IMR-90 (cell line): ENCODE data around the gene CYGB. TPM values are rescaled to one million over a fixed set of nuclear protein-coding genes. Genes with fewer than 3 reads are reported as not detected.

Experiments
- ATAC-seq: fragments of 200-7000 bp; cut with Tn5 transposase; 2 replicates; pipeline ENCODE4 v1.9.1; 2020; ENCODE audit warnings: low read depth, mild to moderate bottlenecking, moderate library complexity
- BruUV-seq: library from RNA; stranded (reverse); fragments of 400-500 nt; replicated peaks from 2 replicates; lab custom pipeline; 2021; lab: Mats Ljungman, UMichigan
- CTCF ChIA-PET: fragments of 300-600 bp; formaldehyde crosslinking; extraction: SDS; loops from one replicate; lab custom pipeline; 2021; ENCODE audit warnings: antibody characterized with exemption; lab: Yijun Ruan, JAX
- POLR2A ChIA-PET: fragments of 300-600 bp; sonication (Branson Sonifier 250); formaldehyde crosslinking; loops from one replicate; lab custom pipeline; 2022; ENCODE audit warnings: antibody characterized with exemption; ENCODE audit not compliant: unreplicated experiment; lab: Charles Lee
- DNase-seq: peaks from one replicate; pipeline ENCODE4 v3.0.0; 2013
- H2AFZ ChIP-seq: replicated peaks from 2 replicates; pipeline ENCODE3; 2013; ENCODE audit warnings: low read length, mild to moderate bottlenecking; ENCODE audit not compliant: poor library complexity
- H2AK5ac ChIP-seq: 2 replicates; pipeline ENCODE4 v1.6.1; 2013; ENCODE audit warnings: low read depth, low read length, inconsistent platforms
- H2AK9ac ChIP-seq: replicated peaks from 2 replicates; pipeline ENCODE3; 2013; ENCODE audit warnings: mild to moderate bottlenecking, low read depth, low read length, moderate library complexity; ENCODE audit not compliant: poor library complexity
- H2BK120ac ChIP-seq: 2 replicates; pipeline ENCODE4 v1.6.1; 2013; ENCODE audit warnings: low read depth, low read length, inconsistent platforms
- H2BK15ac ChIP-seq: 3 replicates; pipeline ENCODE4 v1.6.1; 2013; ENCODE audit warnings: low read depth, low read length, inconsistent platforms
- H2BK20ac ChIP-seq: 2 replicates; pipeline ENCODE4 v1.6.1; 2013; ENCODE audit warnings: low read depth, mild to moderate bottlenecking, inconsistent platforms, low read length, moderate library complexity
- H2BK5ac ChIP-seq: 2 replicates; pipeline ENCODE4 v1.6.1; 2013; ENCODE audit warnings: mild to moderate bottlenecking, low read depth, low read length, inconsistent platforms; ENCODE audit not compliant: poor library complexity, severe bottlenecking
- H3K14ac ChIP-seq: replicated peaks from 2 replicates; pipeline ENCODE4 v1.6.1; 2013; ENCODE audit warnings: low read depth, low read length, inconsistent platforms
- H3K18ac ChIP-seq: 2 replicates; pipeline ENCODE4 v1.6.1; 2013; ENCODE audit warnings: low read depth, low read length, control low read depth
- H3K23ac ChIP-seq: 2 replicates; pipeline ENCODE4 v1.6.1; 2013; ENCODE audit warnings: low read depth, low read length, inconsistent platforms
- H3K27ac ChIP-seq: 2 replicates; pipeline ENCODE4 v1.5.1; 2013; ENCODE audit warnings: mild to moderate bottlenecking, control low read depth, low read length; ENCODE audit not compliant: insufficient read depth
- H3K27me3 ChIP-seq: 2 replicates; pipeline ENCODE4 v1.6.1; 2013; ENCODE audit warnings: low read length; ENCODE audit not compliant: control insufficient read depth, insufficient read depth
- H3K36me3 ChIP-seq: 2 replicates; pipeline ENCODE4 v1.6.1; 2013; ENCODE audit warnings: low read length, mixed read lengths; ENCODE audit not compliant: control insufficient read depth, insufficient read depth
- H3K4ac ChIP-seq: 2 replicates; pipeline ENCODE4 v1.6.1; 2013; ENCODE audit warnings: low read depth, low read length, inconsistent platforms
- H3K4me1 ChIP-seq: 2 replicates; pipeline ENCODE4 v1.6.1; 2013; ENCODE audit warnings: low read length, mixed read lengths; ENCODE audit not compliant: control insufficient read depth, insufficient read depth
- H3K4me2 ChIP-seq: 2 replicates; pipeline ENCODE4 v1.6.1; 2013; ENCODE audit warnings: low read depth, mild to moderate bottlenecking, control low read depth, low read length, moderate library complexity
- H3K4me3 ChIP-seq: 2 replicates; pipeline ENCODE4 v1.5.1; 2013; ENCODE audit warnings: low read depth, mild to moderate bottlenecking, control low read depth, low read length, moderate library complexity; ENCODE audit not compliant: insufficient read depth
- H3K56ac ChIP-seq: 2 replicates; pipeline ENCODE4 v1.6.1; 2013; ENCODE audit warnings: low read length, inconsistent platforms; ENCODE audit not compliant: insufficient read depth; ENCODE audit errors: extremely low read depth
- H3K79me1 ChIP-seq, 2 experiments: 2 replicates each; pipeline ENCODE4 v1.6.1; 2013; ENCODE audit warnings: low read length in 2 of 2, inconsistent platforms in 1 of 2, low read depth in 1 of 2
- H3K9ac ChIP-seq: 2 replicates; pipeline ENCODE4 v1.6.1; 2013; ENCODE audit warnings: low read depth, low read length, control low read depth
- H3K9me1 ChIP-seq: 2 replicates; pipeline ENCODE4 v1.6.1; 2013; ENCODE audit warnings: low read length, inconsistent platforms; ENCODE audit not compliant: insufficient read depth
- H3K9me3 ChIP-seq: 2 replicates; pipeline ENCODE4 v1.6.1; 2013; ENCODE audit warnings: low read length; ENCODE audit not compliant: control insufficient read depth, insufficient read depth
- H4K20me1 ChIP-seq: 2 replicates; pipeline ENCODE4 v1.6.1; 2013; ENCODE audit warnings: low read length, inconsistent platforms; ENCODE audit not compliant: insufficient read depth
- H4K5ac ChIP-seq: 2 replicates; pipeline ENCODE4 v1.6.1; 2013; ENCODE audit warnings: mild to moderate bottlenecking, low read depth, low read length, control low read depth
- H4K8ac ChIP-seq, 2 experiments: 2 replicates each; pipeline ENCODE4 v1.6.1; 2013; ENCODE audit warnings: low read depth in 2 of 2, low read length in 2 of 2, control low read depth in 1 of 2, inconsistent platforms in 1 of 2
- H4K91ac ChIP-seq: 2 replicates; pipeline ENCODE4 v1.6.1; 2013; ENCODE audit warnings: low read depth, low read length, inconsistent platforms; ENCODE audit not compliant: insufficient read depth
- BHLHE40 ChIP-seq: fragments of 150-350 bp; IDR thresholded peaks from 2 replicates; pipeline ENCODE4 v1.6.1; 2016; ENCODE audit warnings: mild to moderate bottlenecking, low read depth, low read length
- CEBPB ChIP-seq: IDR thresholded peaks from 2 replicates; pipeline ENCODE4 v1.6.1; 2012; ENCODE audit warnings: low read depth, low read length, improper control_type of control experiment
- CHD1 ChIP-seq: IDR thresholded peaks from 2 replicates; pipeline ENCODE4 v1.6.1; 2012; ENCODE audit warnings: low read depth, low read length, improper control_type of control experiment
- FOS ChIP-seq: fragments of 150-350 bp; IDR thresholded peaks from 2 replicates; pipeline ENCODE4 v1.6.1; 2016; ENCODE audit warnings: low read depth, low read length
- MAFK ChIP-seq: IDR thresholded peaks from 2 replicates; pipeline ENCODE4 v1.6.1; 2012; ENCODE audit warnings: low read depth, low read length, improper control_type of control experiment
- MAZ ChIP-seq: IDR thresholded peaks from 2 replicates; pipeline ENCODE4 v1.6.1; 2012; ENCODE audit warnings: low read depth, mild to moderate bottlenecking, low read length, improper control_type of control experiment, moderate library complexity, borderline replicate concordance
- MXI1 ChIP-seq: IDR thresholded peaks from 2 replicates; pipeline ENCODE4 v1.6.1; 2012; ENCODE audit warnings: low read depth, mild to moderate bottlenecking, low read length, moderate library complexity, borderline replicate concordance
- NFE2L2 ChIP-seq: fragments of 150-350 bp; IDR thresholded peaks from 2 replicates; pipeline ENCODE4 v1.6.1; 2016; ENCODE audit warnings: low read depth, mild to moderate bottlenecking, low read length
- POLR2A ChIP-seq: IDR thresholded peaks from 2 replicates; pipeline ENCODE4 v1.6.1; 2012; ENCODE audit warnings: mild to moderate bottlenecking, low read depth, low read length
- RAD21 ChIP-seq: IDR thresholded peaks from 2 replicates; pipeline ENCODE4 v1.6.1; 2012; ENCODE audit warnings: low read length, improper control_type of control experiment
- RCOR1 ChIP-seq: IDR thresholded peaks from 2 replicates; pipeline ENCODE4 v1.6.1; 2012; ENCODE audit warnings: mild to moderate bottlenecking, low read length, improper control_type of control experiment; ENCODE audit not compliant: insufficient replicate concordance
- RFX5 ChIP-seq: IDR thresholded peaks from 2 replicates; pipeline ENCODE4 v1.8.0; 2012; ENCODE audit warnings: low read depth, mild to moderate bottlenecking, low read length, moderate library complexity
- SMC3 ChIP-seq: fragments of 150-350 bp; IDR thresholded peaks from 2 replicates; pipeline ENCODE4 v1.6.1; 2016; ENCODE audit warnings: low read depth, mild to moderate bottlenecking, antibody characterized with exemption, low read length, moderate library complexity
- WGBS, 2 experiments: methylation state at CpG; one replicate each; pipeline versions ENCODE4 v1.1.5 to v1.1.7; 2013; ENCODE audit warnings: missing lambda C conversion rate in 2 of 2; ENCODE audit not compliant: insufficient read length in 1 of 2; ENCODE audit errors: extremely low coverage in 2 of 2; 5-methylcytosine and 5-hydroxymethylcytosine counted together
- dilution Hi-C: fragments of 300-500 bp; cut with HindIII; formaldehyde crosslinking; loops from one replicate; pipeline ENCODE4 v1.14.3; 2018; ENCODE audit warnings: low sequenced_read_pairs; ENCODE audit not compliant: unreplicated experiment
- in situ Hi-C: fragments of 300-500 bp; cut with MboI; formaldehyde crosslinking; loops from 3 replicates; pipeline ENCODE4 v1.14.3; 2019; ENCODE audit warnings: low sequenced_read_pairs, inconsistent platforms, mixed read lengths
- intact Hi-C: fragments of 100-400 bp; cut with micrococcal nuclease; formaldehyde crosslinking; loops from 2 replicates; pipeline ENCODE4 v1.10.0; 2022
- polyA plus RNA-seq, 3 experiments: library from polyadenylated mRNA; depleted of rRNA; stranded (reverse); fragments of >200 nt; gene quantifications; 2 replicates each; pipeline ENCODE4 v1.2.3, GENCODE V29; 2012; ENCODE audit warnings: low replicate concordance in 1 of 3
- total RNA-seq: library from RNA; depleted of rRNA; stranded (reverse); fragments of >200 nt; gene quantifications from 2 replicates; pipeline ENCODE4 v1.2.3, GENCODE V29; 2012
- TF ChIP-seq, protein P1 (sequence below): fragments of 150-350 bp; IDR thresholded peaks from 2 replicates; pipeline ENCODE4 v1.6.1; 2016; ENCODE audit warnings: low read depth, mild to moderate bottlenecking, low read length, moderate library complexity, borderline replicate concordance
- TF ChIP-seq, protein P2 (sequence below): conservative IDR thresholded peaks from 2 replicates; pipeline ENCODE4 v1.5.1; 2012; ENCODE audit warnings: mild to moderate bottlenecking, low read depth, low read length, improper control_type of control experiment

Gene CYGB
- total and polyA plus RNA-seq, 2 of the 4 experiments (the other 2 are of a cell fraction), result 1.3 to 2.9 TPM

DNA sequence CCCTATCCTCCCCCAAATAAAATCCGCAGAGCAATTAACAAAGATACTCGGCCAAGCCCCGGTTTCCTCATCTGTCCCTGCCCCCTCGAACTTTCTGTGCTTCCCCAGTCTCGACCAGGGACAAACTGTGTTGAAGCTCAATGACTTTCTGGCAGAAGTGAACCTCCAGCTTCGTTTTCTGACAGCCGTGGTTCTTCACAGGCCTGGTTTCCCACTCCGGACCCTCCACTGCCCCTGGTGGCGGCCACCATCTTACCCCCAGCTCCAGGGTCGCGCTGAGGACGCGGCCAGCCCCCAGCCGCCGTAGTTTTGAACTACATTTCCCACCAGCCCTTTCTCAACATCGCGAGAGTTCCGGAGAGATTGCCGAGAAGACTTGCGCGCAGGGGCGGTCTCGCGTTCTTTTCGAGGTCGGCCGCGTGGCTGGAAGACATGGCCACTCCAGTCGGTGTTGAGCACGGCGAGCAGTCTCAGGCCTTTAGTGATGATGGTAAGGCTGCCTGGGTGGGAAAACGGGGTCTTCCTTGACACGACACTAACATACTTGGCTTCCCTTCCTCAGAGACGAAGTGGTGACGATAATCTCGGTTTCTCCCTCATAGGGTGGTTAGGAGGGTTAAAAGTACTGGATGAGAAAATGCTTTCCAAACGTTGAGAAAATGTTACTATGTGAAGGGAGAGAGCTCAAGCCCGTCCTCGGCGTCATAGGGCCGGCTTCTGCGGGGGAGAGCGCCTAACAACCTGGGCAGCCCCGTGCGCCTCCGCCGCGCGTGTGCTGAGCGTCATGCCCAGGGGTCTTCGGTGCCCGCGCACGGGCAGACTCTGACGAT lies 20.1 kb upstream of the CYGB start:
- peak; percentile 96 for DNase-seq
- peak overlapping the region; percentile 100 for H3K14ac ChIP-seq
- in situ Hi-C loops (no loop called here), dilution Hi-C loops (no loop called here), intact Hi-C loops (loop anchor here (1.0 to 5.0 kb wide), 3 partner anchors 67 to 153 kb away; partner anchors contain the start of gene MXRA7)
- H2AK5ac ChIP-seq, result peak overlapping the region; percentile 100
- H3K27me3 ChIP-seq, result no peaks in the 10 kb centered on the region
- TSS peak; percentile 77 for BruUV-seq
- ATAC-seq, result peak; percentile 89
- peak overlapping the region; percentile 94 for H3K9ac ChIP-seq
- H3K27ac ChIP-seq, result peak overlapping the region; percentile 84
- peak overlapping the region; percentile 97 for H2AK9ac ChIP-seq
- H2BK15ac ChIP-seq, result peak overlapping the region; percentile 87
- H4K5ac ChIP-seq, result peak overlapping the region; percentile 74
- H3K4me1 ChIP-seq, result peaks cover 19% of the 10 kb centered on the region
- H4K91ac ChIP-seq, result peak overlapping the region; percentile 100
- H3K23ac ChIP-seq, result peak overlapping the region; percentile 100
- H3K4ac ChIP-seq, result peak overlapping the region; percentile 100
- H2BK120ac ChIP-seq, result peak overlapping the region; percentile 86
- peak overlapping the region; percentile 89 to 99 for H4K8ac ChIP-seq
- peaks cover 12% of the 10 kb centered on the region for H3K36me3 ChIP-seq
- H2AFZ ChIP-seq, result peak overlapping the region; percentile 97
- H3K9me1 ChIP-seq, result peaks cover 8% of the 10 kb centered on the region
- H3K9me3 ChIP-seq, result no peaks in the 10 kb centered on the region
- POLR2A ChIA-PET, result no interaction called here
- H2BK5ac ChIP-seq, result peak overlapping the region; percentile 84
- H3K79me1 ChIP-seq, result peaks cover 9 to 51% of the 10 kb centered on the region in 2 experiments
- H3K4me3 ChIP-seq, result peak overlapping the region; percentile 49
- peak overlapping the region; percentile 22; the same call in 1 of the 2 replicates for H2BK20ac ChIP-seq
- WGBS, 2 experiments, result 1% methylated on average over 27 of the region's 55 CpGs; no CpG with 5 or more reads in 1 of the 2 experiments
- H4K20me1 ChIP-seq, result peaks cover 42% of the 10 kb centered on the region
- CTCF ChIA-PET, result interaction anchor here (0.5 to 4.6 kb wide), 11 partner anchors 9 to 592 kb away, joined by 3 to 19 read pairs (median 3); no protein-coding TSS in a partner anchor
- peak overlapping the region; percentile 99 for H3K56ac ChIP-seq
- H3K4me2 ChIP-seq, result peak overlapping the region; percentile 64
- H3K18ac ChIP-seq, result peak overlapping the region; percentile 73
- peak; percentile 52 for TF ChIP-seq RAD21
- TF ChIP-seq FOS, result no peak
- no peak for TF ChIP-seq BHLHE40
- TF ChIP-seq MAZ, result peak; percentile 94
- no peak for TF ChIP-seq RFX5
- peak; percentile 35; the same call in 1 of the 2 replicates for TF ChIP-seq SMC3
- TF ChIP-seq, protein P1, sequence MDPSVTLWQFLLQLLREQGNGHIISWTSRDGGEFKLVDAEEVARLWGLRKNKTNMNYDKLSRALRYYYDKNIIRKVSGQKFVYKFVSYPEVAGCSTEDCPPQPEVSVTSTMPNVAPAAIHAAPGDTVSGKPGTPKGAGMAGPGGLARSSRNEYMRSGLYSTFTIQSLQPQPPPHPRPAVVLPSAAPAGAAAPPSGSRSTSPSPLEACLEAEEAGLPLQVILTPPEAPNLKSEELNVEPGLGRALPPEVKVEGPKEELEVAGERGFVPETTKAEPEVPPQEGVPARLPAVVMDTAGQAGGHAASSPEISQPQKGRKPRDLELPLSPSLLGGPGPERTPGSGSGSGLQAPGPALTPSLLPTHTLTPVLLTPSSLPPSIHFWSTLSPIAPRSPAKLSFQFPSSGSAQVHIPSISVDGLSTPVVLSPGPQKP, result no peak
- TF ChIP-seq RCOR1, result no peak
- TF ChIP-seq MAFK, result no peak
- TF ChIP-seq CEBPB, result no peak
- TF ChIP-seq CHD1, result no peak
- TF ChIP-seq NFE2L2, result no peak
- TF ChIP-seq, protein P2, sequence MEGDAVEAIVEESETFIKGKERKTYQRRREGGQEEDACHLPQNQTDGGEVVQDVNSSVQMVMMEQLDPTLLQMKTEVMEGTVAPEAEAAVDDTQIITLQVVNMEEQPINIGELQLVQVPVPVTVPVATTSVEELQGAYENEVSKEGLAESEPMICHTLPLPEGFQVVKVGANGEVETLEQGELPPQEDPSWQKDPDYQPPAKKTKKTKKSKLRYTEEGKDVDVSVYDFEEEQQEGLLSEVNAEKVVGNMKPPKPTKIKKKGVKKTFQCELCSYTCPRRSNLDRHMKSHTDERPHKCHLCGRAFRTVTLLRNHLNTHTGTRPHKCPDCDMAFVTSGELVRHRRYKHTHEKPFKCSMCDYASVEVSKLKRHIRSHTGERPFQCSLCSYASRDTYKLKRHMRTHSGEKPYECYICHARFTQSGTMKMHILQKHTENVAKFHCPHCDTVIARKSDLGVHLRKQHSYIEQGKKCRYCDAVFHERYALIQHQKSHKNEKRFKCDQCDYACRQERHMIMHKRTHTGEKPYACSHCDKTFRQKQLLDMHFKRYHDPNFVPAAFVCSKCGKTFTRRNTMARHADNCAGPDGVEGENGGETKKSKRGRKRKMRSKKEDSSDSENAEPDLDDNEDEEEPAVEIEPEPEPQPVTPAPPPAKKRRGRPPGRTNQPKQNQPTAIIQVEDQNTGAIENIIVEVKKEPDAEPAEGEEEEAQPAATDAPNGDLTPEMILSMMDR, result peak; percentile 69
- peak; percentile 96 for TF ChIP-seq MXI1
- TF ChIP-seq POLR2A, result peak; percentile 96
